T-helper 2 cell (primary cell): ENCODE results near the gene MALAT1.
"Not testable (repeated sequence)": the region's sequence is repeated elsewhere in the genome, so short reads cannot be mapped to it uniquely, and the experiment has no call there.

Experiments
- DNase-seq, 5 experiments: peaks; one replicate each; pipeline versions ENCODE4 v3.0.0 to v3.0.0-alpha.2; 2012 to 2022

MALAT1 gene

DNA sequence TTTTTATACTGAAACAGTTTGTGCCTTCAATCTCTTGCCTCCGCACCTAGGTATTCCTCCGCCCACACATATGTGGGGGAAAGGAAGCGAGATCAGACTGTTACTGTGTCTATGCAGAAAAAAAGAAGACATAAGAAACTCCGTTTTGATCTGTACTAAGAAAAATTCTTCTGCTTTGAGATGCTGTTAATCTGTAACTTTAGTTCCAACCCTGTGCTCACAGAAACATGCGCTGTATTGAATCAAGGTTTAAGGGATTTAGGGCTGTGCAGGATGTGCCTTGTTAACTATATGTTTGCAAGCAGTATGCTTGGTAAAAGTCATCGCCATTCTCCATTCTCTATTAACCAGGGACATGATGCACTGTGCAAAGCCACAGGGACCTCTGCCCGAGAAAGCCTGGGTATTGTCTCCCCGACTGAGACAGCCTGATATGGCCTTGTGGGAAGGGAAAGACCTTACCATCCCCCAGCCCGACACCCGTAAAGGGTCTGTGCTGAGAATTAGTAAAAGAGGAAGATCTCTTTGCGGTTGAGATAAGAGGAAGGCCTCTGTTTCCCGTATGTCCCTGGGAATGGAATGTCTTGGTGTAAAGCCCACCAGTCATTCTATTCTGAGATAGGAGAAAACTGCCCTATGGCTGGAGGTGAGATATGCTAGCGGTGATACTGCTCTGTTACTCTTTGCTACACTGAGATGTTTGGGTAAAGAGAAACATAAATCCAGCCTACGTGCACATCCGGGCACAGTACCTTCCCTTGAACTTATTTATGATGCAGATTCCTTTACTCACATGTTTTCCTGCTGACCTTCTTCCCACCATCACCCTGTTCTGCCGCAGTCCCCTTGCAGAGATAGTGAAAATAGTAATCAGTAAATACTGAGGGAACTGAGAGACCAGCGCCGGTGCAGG, 24.1 kb downstream of the MALAT1 start:
- DNase-seq, result peak in 1 of 5 experiments; percentile 47

DNA sequence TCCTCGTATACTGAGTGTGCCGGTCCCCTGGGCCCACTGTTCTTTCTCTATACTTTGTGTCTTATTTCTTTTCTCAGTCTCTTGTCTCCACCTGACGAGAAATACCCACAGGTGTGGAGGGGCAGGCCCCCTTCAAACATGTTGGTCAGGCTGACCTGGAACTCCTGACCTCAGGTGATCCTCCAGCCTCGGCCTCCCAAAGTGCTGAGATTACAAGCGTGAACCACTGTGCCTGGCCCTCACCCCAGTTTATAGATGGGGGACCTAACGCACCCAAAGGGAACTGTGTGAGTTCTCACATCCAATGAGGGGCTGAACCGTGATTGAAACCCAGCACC, 24.8 kb downstream of the MALAT1 start:
- not testable (repeated sequence) for DNase-seq

- DNase-seq, result no peak
Measured at GRCh38 chr11:65524014-65524740, 25.3 kb downstream of the MALAT1 start.

- peak; percentile 64 to 77 (median 72) for DNase-seq
Measured at GRCh38 chr11:65524741-65525545, 26.1 kb downstream of the MALAT1 start, which contains the start of gene SCYL1. Gene SCYL1 (plus strand): TSS chr11:65525083. CDS start chr11:65525154, 71 bp downstream.

- DNase-seq, result peak in 1 of 5 experiments; percentile 44
Measured at GRCh38 chr11:65525546-65526480, 27.0 kb downstream of the MALAT1 start.

GRCh38 chr11:65526744-65527143, 27.9 kb downstream of the MALAT1 start:
- DNase-seq, result no peak

DNA sequence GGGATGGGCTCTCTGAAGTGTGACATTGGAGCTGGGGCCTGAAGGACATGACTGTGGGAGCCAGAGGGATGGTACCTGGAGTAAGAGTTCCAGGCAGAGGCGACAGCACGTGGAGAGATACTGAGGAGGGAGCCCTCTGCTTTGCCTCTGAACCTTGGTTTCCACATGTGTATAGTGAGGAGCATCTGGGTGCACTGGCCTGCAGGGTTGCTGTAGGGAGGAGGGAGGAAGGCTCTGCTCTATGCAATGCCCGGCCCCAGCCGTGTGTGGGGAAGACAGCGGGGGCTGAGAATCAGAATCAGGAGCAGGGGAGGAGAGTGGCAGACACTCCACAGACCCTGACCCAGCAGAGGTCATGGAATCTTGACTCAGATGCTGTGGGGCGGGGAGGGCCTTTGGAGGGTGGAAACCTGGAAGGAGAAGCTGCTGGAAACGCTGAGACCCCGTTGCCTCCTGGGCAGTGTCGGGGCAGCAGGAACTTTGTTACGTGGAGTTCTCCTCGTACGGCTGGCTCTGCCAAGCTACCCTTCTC, 30.0 kb downstream of the MALAT1 start:
- no peak for DNase-seq

GRCh38 chr11:65529475-65530156, 30.8 kb downstream of the MALAT1 start:
- no peak for DNase-seq

DNA sequence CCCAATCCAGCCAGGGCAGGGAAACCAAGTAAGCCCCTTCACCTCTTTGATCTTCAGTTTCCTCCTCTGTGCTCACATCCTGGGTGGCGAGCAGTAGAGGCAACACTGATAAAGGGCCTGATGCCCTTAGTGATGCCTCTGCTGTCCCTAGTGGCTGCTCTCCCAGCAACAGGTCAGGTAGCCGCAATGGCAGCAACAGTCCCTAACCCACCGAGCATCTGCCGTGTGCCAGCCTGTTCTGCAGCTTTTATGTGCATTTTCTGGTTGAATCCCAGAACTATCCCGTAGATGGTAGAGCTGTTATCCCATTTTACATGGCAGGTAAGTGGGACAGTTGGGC, 31.3 kb downstream of the MALAT1 start:
- peak in 1 of 5 experiments; percentile 67 for DNase-seq

DNA sequence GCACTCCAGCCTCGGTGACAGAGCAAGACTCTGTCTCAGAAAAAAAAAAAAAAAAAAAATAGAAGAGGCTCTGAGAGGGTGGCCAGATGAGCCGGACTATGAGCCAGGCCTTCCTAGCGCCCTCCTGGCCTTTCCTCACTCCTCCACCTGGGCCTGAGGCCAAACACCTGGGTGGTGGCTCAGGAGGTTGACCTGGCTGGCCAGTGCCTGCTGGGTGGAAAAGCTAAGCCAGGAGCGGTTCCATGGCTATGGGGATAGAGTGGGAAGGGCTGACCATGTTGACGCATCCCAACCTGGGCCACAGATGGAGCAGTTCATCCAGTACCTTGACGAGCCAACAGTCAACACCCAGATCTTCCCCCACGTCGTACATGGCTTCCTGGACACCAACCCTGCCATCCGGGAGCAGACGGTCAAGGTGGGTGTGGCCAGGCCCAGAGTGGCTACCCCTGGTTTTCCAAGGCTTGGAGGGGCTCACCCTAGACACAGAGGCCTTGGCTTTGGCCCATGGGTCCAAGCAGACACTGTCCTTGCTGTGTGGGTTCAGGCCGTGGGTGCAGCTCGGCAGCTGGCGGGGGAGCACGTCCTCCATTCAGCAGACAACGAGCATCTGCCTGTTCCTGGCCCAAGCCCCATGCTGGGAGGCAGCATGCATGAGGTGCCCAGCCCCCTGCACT, 33.7 kb downstream of the MALAT1 start:
- no peak for DNase-seq

DNA sequence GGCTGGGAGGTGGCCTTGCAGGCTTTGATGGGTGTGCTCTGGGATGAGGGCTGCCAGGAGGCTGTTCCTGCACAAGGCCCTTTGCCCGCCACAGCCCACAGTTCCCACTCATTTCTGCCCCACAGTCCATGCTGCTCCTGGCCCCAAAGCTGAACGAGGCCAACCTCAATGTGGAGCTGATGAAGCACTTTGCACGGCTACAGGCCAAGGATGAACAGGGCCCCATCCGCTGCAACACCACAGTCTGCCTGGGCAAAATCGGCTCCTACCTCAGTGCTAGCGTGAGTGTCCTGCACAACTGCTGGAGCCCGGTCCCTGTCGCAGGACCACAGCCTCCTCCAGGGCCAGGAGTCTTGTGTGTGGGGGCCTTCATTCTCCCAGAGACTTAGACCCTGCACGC, 36.3 kb downstream of the MALAT1 start:
- no peak for DNase-seq

DNA sequence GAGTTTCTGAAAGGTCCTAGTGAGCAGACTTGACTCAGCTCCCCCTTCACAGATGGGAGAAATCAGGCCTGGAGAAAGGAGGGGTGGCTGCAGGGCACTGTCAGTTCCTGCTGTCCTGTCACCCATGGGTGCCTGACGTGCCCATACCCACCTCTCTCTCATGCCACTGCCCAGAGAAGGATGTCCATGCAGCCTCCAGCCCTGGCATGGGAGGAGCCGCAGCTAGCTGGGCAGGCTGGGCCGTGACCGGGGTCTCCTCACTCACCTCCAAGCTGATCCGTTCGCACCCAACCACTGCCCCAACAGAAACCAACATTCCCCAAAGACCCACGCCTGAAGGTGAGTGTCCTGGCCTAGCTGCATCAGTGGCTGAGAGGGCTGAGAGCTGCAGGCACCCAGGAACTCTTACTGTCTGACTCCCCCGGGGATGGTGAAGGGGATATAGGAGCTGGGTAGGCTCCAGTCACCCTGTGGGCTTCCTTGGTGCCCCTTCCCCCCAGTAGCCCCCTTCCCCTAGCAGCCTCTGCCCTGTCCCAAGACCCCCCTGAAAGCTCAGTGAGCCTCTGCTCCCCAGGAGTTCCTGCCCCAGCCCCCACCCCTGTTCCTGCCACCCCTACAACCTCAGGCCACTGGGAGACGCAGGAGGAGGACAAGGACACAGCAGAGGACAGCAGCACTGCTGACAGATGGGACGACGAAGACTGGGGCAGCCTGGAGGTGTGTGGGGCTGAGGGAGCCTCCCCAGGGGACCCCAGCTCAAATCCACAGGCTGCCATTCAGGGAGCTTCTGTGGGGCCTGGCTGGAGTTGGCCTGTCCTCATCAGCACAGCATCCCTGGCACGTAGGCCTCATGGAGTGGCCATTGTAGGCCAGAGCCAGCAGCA, 37.8 kb downstream of the MALAT1 start:
- no peak for DNase-seq

- no peak for DNase-seq
Measured at GRCh38 chr11:65537296-65537597, 38.4 kb downstream of the MALAT1 start.

DNA sequence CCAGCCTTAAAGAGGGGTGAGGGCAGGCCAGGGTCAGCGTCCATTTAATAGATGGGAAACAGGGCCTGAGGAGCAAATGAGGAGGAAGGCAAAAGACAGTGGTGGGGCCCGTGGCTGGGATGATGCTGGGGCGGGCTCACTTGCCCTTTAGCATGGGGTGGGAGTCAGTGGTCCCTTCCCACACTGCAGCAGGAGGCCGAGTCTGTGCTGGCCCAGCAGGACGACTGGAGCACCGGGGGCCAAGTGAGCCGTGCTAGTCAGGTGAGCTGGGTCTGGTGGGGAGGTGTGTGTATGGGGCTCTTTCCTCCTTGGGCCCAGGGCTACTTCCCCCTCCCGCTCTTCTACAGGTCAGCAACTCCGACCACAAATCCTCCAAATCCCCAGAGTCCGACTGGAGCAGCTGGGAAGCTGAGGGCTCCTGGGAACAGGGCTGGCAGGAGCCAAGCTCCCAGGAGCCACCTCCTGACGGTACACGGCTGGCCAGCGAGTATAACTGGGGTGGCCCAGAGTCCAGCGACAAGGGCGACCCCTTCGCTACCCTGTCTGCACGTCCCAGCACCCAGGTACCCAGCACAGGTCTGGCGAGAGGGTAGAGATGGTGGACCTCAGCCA, 38.9 kb downstream of the MALAT1 start:
- no peak for DNase-seq

DNA sequence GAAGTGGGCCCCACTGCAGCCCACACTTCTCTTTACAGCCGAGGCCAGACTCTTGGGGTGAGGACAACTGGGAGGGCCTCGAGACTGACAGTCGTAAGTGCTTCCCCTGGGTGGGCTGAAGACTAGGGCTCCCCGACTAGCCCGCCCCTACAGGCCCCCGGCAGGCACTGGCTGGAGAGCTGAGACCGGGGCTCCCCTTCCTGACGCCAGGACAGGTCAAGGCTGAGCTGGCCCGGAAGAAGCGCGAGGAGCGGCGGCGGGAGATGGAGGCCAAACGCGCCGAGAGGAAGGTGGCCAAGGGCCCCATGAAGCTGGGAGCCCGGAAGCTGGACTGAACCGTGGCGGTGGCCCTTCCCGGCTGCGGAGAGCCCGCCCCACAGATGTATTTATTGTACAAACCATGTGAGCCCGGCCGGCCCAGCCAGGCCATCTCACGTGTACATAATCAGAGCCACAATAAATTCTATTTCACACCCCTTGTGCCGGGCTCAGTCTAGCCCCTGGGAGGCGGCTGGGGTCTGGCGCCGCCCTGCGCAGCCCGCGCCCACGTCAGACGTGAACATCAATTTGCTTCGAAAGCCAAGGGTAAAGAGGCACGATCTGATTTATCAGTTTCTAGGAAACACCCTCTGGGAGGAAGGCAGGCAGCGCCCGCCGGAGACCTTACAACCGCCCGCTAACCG, 39.5 kb downstream of the MALAT1 start:
- no peak for DNase-seq

GRCh38 chr11:65538915-65539743, 40.3 kb downstream of the MALAT1 start:
- DNase-seq, result no peak

- DNase-seq, result peak in 2 of 5 experiments; percentile 37 to 73
Measured at GRCh38 chr11:65539744-65540289, 41.0 kb downstream of the MALAT1 start.
